ENCODE results near the gene ALPL.

The ALPL gene

DNA sequence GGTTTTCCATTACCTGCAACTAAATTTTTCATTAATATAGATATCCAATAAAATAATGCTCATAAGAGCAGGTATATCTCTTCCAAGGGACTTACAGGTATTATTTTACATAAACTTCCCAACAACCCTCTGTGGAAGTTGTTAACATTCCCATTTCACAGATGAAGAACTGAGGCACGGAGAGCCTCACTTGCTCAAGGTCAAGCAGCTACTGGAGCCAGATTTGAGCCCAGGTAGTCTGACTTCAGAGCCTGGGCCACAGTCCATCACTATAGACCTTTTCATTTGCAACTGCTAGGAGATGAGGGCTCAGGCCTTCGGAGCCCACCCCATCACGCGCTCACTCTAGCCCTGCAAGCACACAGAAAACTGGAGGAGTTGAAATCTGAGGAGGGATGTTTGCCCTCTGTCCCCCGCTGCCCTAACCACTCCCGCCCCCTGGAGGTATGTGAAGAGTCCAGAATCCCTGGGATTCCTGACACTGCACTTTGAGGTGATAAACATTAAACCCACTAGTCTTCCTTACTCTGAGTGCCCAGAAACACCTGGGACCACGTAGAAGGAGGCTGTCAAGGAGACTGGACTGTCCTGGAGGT is 11.7 kb upstream of the ALPL start:
- no peak for TF ChIP-seq FOXP2 (optimal IDR thresholded peaks at IDR 0.05; ENCODE audit: borderline replicate concordance, extremely low read depth, extremely low read length, insufficient read depth)
- no peak for TF ChIP-seq TAF1 (IDR thresholded peaks at IDR 0.05; ENCODE audit: borderline replicate concordance, insufficient read depth, low read length)
- TF ChIP-seq SIN3A (IDR thresholded peaks at IDR 0.05; ENCODE audit: borderline replicate concordance, insufficient read depth, low read length) = no peak
- TF ChIP-seq, protein P1, sequence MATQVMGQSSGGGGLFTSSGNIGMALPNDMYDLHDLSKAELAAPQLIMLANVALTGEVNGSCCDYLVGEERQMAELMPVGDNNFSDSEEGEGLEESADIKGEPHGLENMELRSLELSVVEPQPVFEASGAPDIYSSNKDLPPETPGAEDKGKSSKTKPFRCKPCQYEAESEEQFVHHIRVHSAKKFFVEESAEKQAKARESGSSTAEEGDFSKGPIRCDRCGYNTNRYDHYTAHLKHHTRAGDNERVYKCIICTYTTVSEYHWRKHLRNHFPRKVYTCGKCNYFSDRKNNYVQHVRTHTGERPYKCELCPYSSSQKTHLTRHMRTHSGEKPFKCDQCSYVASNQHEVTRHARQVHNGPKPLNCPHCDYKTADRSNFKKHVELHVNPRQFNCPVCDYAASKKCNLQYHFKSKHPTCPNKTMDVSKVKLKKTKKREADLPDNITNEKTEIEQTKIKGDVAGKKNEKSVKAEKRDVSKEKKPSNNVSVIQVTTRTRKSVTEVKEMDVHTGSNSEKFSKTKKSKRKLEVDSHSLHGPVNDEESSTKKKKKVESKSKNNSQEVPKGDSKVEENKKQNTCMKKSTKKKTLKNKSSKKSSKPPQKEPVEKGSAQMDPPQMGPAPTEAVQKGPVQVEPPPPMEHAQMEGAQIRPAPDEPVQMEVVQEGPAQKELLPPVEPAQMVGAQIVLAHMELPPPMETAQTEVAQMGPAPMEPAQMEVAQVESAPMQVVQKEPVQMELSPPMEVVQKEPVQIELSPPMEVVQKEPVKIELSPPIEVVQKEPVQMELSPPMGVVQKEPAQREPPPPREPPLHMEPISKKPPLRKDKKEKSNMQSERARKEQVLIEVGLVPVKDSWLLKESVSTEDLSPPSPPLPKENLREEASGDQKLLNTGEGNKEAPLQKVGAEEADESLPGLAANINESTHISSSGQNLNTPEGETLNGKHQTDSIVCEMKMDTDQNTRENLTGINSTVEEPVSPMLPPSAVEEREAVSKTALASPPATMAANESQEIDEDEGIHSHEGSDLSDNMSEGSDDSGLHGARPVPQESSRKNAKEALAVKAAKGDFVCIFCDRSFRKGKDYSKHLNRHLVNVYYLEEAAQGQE (IDR thresholded peaks at IDR 0.05; ENCODE audit: insufficient read depth in 1 of 2, low read depth in 2 of 2, low read length in 2 of 2) = no peak
- no peak for TF ChIP-seq POLR2AphosphoS5 (IDR thresholded peaks at IDR 0.05; ENCODE audit: low read depth, low read length)

DNA sequence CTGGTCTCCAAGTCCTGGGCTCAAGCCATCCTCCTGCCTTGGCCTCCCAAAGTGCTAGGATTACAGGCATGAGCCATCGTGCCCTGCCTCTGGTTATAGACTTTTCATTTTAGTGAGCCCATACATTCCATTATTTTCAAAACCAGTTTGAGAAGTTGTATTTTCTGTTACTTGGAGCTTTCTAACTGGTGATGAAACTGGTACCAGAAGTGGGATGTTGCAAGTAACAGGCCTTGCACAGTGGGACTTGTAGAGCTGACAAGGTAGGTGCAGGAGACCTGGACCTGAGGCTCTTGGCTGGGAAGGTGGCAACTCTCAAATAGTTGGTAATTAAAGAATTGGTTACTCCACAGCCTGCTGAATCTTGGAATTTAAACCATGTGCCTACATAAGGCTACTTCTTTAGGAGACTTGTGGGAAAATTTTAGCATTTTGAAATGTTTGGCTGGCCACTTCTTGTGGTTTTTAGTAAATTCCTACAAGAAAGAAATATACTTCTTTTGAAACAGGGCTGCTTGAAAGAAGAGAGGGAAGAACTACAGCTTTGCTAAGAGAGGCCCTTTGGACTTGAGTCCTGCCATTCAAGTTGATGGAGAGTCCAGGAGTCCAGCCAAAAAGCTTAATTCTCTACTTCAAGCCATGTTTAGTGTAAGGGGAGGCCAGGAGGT is 9.8 kb upstream of the ALPL start:
- TF ChIP-seq TAF1 (IDR thresholded peaks at IDR 0.05; ENCODE audit: borderline replicate concordance, insufficient read depth, low read length) (no peak), FOXP2 (optimal IDR thresholded peaks at IDR 0.05; ENCODE audit: borderline replicate concordance, extremely low read depth, extremely low read length, insufficient read depth) (no peak), POLR2AphosphoS5 (IDR thresholded peaks at IDR 0.05; ENCODE audit: low read depth, low read length) (no peak), SIN3A (IDR thresholded peaks at IDR 0.05; ENCODE audit: borderline replicate concordance, insufficient read depth, low read length) (no peak)
- TF ChIP-seq, protein P1 (IDR thresholded peaks at IDR 0.05; ENCODE audit: insufficient read depth in 1 of 2, low read depth in 2 of 2, low read length in 2 of 2) = no peak

DNA sequence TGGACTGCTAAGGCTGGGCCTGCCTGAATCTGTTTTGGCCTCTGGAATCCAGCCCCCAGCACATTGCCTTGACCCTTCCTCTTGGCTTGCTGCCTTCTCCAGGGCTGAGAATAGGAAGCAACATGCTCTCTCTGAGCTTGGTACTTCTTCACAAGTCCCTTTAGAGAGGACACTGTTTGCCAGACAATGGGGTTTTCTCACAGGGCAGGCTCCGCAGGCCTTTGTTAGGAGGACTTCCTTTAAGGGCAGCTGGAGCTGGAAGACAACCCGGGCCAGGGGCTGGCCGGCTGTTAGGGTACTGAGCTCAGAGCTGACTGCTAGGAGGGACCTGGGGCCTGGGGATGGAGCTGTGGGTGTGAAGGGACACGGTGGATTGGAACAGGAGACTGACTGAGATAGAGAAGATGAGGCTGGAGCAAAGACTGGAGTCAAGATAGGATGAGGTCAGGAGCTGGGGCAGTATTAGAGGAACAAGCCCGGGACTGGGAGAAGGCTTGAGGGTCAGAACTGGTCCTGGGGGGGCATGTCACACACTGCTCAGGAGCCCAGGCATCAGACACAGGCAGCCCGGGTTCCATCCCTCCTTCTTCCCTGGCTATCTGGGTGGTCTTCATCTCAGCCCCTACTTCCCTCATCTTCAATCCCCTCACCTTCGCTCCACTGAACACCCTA is 5.4 kb upstream of the ALPL start:
- TF ChIP-seq, protein P1 (IDR thresholded peaks at IDR 0.05; ENCODE audit: insufficient read depth in 1 of 2, low read depth in 2 of 2, low read length in 2 of 2) = no peak
- TF ChIP-seq FOXP2 (optimal IDR thresholded peaks at IDR 0.05; ENCODE audit: borderline replicate concordance, extremely low read depth, extremely low read length, insufficient read depth) (no peak), SIN3A (IDR thresholded peaks at IDR 0.05; ENCODE audit: borderline replicate concordance, insufficient read depth, low read length) (no peak), TAF1 (IDR thresholded peaks at IDR 0.05; ENCODE audit: borderline replicate concordance, insufficient read depth, low read length) (no peak)

DNA sequence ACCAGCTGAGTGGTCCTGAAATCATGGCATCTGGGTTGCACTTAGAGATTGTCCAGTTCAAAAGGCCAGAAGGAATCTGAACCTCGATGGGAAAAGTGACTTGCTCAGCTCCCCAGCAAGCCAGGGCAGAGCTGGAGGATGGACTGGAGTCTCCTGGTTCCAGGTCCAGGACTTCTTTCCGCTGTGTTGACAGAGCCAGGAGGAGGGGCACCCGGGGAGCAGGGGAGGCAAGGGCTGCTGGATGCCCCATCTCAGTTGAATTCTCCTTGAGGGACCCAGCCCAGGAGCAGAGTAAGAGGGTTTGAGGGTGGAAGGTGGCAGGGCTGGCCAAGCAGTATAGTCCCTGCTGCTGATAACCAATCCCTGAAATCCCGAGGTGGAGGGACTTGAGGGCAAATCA is 2.4 kb upstream of the ALPL start:
- TF ChIP-seq, protein P1 (IDR thresholded peaks at IDR 0.05; ENCODE audit: insufficient read depth in 1 of 2, low read depth in 2 of 2, low read length in 2 of 2) = no peak
- no peak for TF ChIP-seq POLR2AphosphoS5 (IDR thresholded peaks at IDR 0.05; ENCODE audit: low read depth, low read length)
- no peak for TF ChIP-seq SIN3A (IDR thresholded peaks at IDR 0.05; ENCODE audit: borderline replicate concordance, insufficient read depth, low read length)
- TF ChIP-seq FOXP2 (optimal IDR thresholded peaks at IDR 0.05; ENCODE audit: borderline replicate concordance, extremely low read depth, extremely low read length, insufficient read depth) = no peak
